ENCODE data around the gene MTFR2. TPM values are rescaled to one million over a fixed set of nuclear protein-coding genes. Genes with fewer than 3 reads are reported as not detected.

The MTFR2 gene
- total RNA-seq, 1 experiment from 2014 or later: 7.0 TPM

DNA sequence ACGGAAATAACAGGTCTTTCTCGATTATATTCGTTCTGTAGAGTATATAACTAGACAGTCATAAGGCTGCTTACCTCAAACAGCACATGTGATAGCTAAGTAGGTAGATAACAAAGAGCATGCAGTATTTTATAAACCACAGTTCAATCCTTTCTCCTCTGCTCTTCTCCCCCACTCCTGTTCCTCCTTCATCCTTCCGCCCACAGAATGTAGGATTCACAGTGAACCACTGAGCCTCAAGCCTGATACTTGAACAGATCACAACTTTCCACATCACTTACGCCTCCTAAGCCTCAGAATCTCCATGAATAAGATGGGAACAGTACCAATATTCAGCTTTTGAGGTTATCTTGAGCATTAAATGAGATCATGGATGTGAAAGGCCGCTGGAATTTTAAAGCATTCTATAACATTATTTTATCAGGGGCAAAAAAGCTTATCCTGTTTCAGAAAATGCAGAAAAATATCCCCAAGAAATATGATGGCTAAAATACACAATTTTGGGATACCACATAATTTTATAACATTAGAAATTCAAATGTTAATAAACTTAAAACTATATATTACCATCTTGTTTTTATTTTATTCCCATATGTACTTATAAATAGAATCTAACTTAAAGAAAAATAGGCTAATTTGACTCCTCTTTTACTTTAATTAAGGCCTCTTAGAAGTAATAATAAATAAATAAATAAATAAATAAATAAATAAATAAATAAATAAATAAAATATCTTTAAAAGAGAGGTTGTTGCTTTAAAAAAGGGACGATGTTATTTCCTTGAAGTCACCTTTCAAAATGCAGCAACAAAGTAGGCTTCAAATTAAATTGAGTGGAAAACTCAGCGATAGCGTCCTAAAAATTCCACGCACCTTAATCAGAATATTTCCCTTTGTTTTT is 33.4 kb downstream of the MTFR2 start:
- CTCF ChIA-PET: no interaction called here
- Mint-ChIP-seq H3K4me3 (ENCODE audit: low read depth, unreplicated experiment) (no peak overlapping the region), H3K36me3 (ENCODE audit: insufficient read depth, unreplicated experiment) (no peaks in the 10 kb centered on the region), H3K4me1 (ENCODE audit: low read depth, unreplicated experiment) (no peaks in the 10 kb centered on the region), H3K27me3 (ENCODE audit: unreplicated experiment) (no peaks in the 10 kb centered on the region), H3K9me3 (ENCODE audit: low read depth, unreplicated experiment) (no peaks in the 10 kb centered on the region), H3K27ac (ENCODE audit: unreplicated experiment) (no peak overlapping the region)
- DNase-seq: no peak
- intact Hi-C loops (cut with micrococcal nuclease; ENCODE audit: unreplicated experiment): no loop called here
- BruUV-seq (replicated peaks): no TSS peak
- TF ChIP-seq, protein P1, sequence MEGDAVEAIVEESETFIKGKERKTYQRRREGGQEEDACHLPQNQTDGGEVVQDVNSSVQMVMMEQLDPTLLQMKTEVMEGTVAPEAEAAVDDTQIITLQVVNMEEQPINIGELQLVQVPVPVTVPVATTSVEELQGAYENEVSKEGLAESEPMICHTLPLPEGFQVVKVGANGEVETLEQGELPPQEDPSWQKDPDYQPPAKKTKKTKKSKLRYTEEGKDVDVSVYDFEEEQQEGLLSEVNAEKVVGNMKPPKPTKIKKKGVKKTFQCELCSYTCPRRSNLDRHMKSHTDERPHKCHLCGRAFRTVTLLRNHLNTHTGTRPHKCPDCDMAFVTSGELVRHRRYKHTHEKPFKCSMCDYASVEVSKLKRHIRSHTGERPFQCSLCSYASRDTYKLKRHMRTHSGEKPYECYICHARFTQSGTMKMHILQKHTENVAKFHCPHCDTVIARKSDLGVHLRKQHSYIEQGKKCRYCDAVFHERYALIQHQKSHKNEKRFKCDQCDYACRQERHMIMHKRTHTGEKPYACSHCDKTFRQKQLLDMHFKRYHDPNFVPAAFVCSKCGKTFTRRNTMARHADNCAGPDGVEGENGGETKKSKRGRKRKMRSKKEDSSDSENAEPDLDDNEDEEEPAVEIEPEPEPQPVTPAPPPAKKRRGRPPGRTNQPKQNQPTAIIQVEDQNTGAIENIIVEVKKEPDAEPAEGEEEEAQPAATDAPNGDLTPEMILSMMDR (IDR thresholded peaks at IDR 0.05; ENCODE audit: unreplicated experiment): no peak

- no peak for DNase-seq
- H3K4me1 Mint-ChIP-seq (ENCODE audit: low read depth, unreplicated experiment): no peaks in the 10 kb centered on the region
- CTCF ChIA-PET: interaction anchor here (0.6 to 1.2 kb wide), 2 partner anchors 13 to 65 kb away, joined by 3 read pairs; no protein-coding TSS in a partner anchor
- no TSS peak for BruUV-seq (replicated peaks)
- H3K4me3 Mint-ChIP-seq (ENCODE audit: low read depth, unreplicated experiment): no peak overlapping the region
- intact Hi-C loops (cut with micrococcal nuclease; ENCODE audit: unreplicated experiment): no loop called here
- no peak overlapping the region for H3K27ac Mint-ChIP-seq (ENCODE audit: unreplicated experiment)
- peaks cover 4% of the 10 kb centered on the region for H3K9me3 Mint-ChIP-seq (ENCODE audit: low read depth, unreplicated experiment)
- H3K27me3 Mint-ChIP-seq (ENCODE audit: unreplicated experiment): no peaks in the 10 kb centered on the region
- H3K36me3 Mint-ChIP-seq (ENCODE audit: insufficient read depth, unreplicated experiment): no peaks in the 10 kb centered on the region
- TF ChIP-seq, protein P1 (IDR thresholded peaks at IDR 0.05; ENCODE audit: unreplicated experiment): no peak
These were observed 36.3 kb downstream of the MTFR2 start for GRCh38 chr6:136213853-136214252.

DNA sequence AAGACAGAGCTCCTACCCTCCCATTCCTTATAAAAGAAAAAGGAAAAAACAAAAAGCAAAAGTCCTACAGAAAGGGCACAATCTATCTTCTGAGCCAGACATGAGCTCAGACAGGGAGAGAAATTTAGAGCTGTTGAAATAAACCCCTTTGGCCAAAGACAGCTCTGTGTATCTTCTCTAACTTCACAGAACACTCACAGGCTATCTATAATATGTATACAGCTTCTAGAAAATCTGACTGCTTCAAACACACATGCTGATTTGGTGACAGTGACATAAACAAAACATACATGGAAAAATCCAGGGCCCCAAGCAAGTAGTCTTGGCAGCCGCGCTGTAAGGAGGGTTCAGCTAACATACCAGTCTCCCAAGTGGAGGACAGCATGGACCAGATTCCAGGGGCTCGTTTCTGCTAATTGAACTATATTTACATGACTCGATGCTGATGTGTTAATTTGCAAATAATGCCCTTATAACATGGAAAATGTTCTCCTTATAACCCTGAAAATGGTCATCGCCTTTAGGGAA is 37.0 kb downstream of the MTFR2 start:
- H3K4me1 Mint-ChIP-seq (ENCODE audit: low read depth, unreplicated experiment): no peaks in the 10 kb centered on the region
- no TSS peak for BruUV-seq (replicated peaks)
- peaks cover 4% of the 10 kb centered on the region for H3K9me3 Mint-ChIP-seq (ENCODE audit: low read depth, unreplicated experiment)
- TF ChIP-seq, protein P1 (IDR thresholded peaks at IDR 0.05; ENCODE audit: unreplicated experiment): no peak
- CTCF ChIA-PET: interaction anchor here (0.6 to 1.2 kb wide), 3 partner anchors 13 to 1778 kb away, joined by 3 to 10 read pairs (median 3); no protein-coding TSS in a partner anchor
- no peak overlapping the region for H3K27ac Mint-ChIP-seq (ENCODE audit: unreplicated experiment)
- H3K36me3 Mint-ChIP-seq (ENCODE audit: insufficient read depth, unreplicated experiment): no peaks in the 10 kb centered on the region
- intact Hi-C loops (cut with micrococcal nuclease; ENCODE audit: unreplicated experiment): no loop called here
- no peak for DNase-seq
- no peak overlapping the region for H3K4me3 Mint-ChIP-seq (ENCODE audit: low read depth, unreplicated experiment)
- H3K27me3 Mint-ChIP-seq (ENCODE audit: unreplicated experiment): no peaks in the 10 kb centered on the region

DNA sequence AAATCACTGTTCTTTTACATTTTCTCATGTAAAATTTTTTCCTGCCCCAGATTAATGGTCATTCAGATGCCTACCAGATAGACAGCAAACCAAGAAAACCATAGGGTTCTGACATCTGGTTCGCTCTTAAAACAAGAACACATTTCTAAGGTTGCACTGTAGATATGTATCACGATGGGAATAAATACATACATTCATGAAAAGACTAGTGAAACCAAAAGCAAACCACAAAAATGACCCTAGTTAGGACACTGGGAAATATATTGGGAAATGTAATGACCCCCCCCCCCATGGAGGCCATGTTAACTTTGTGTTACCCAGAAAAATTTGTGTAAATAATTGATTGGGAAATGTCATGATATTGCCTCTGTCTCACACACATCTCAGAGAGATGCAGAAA is 37.5 kb downstream of the MTFR2 start:
- H3K27me3 Mint-ChIP-seq (ENCODE audit: unreplicated experiment): no peaks in the 10 kb centered on the region
- H3K27ac Mint-ChIP-seq (ENCODE audit: unreplicated experiment): no peak overlapping the region
- DNase-seq: no peak
- TF ChIP-seq, protein P1 (IDR thresholded peaks at IDR 0.05; ENCODE audit: unreplicated experiment): no peak
- no peak overlapping the region for H3K4me3 Mint-ChIP-seq (ENCODE audit: low read depth, unreplicated experiment)
- no peaks in the 10 kb centered on the region for H3K36me3 Mint-ChIP-seq (ENCODE audit: insufficient read depth, unreplicated experiment)
- intact Hi-C loops (cut with micrococcal nuclease; ENCODE audit: unreplicated experiment): no loop called here
- BruUV-seq (replicated peaks): no TSS peak
- CTCF ChIA-PET: interaction anchor here (0.6 kb wide), 1 partner anchor 1779 kb away, joined by 10 read pairs; no protein-coding TSS in a partner anchor
- H3K9me3 Mint-ChIP-seq (ENCODE audit: low read depth, unreplicated experiment): peaks cover 4% of the 10 kb centered on the region
- H3K4me1 Mint-ChIP-seq (ENCODE audit: low read depth, unreplicated experiment): no peaks in the 10 kb centered on the region
